GM23338 (cell line): ENCODE data around the gene FAXDC2. TPM values are rescaled to one million over a fixed set of nuclear protein-coding genes. Genes with fewer than 3 reads are reported as not detected.

Experiments used
- ATAC-seq: fragments of 200-7000 bp; cut with Tn5 transposase; 3 replicates; pipeline ENCODE4 v1.9.1; 2020
- DNase-seq: peaks from one replicate; pipeline ENCODE4 v3.0.0-alpha.2; 2015; ENCODE audit warnings: low spot score
- H2AFZ ChIP-seq: fragments of 200-600 bp; sonication (generic); 2 replicates; pipeline ENCODE4 v1.8.0; 2016; ENCODE audit warnings: antibody characterized with exemption, mild to moderate bottlenecking, moderate library complexity
- H3F3A ChIP-seq: fragments of 200-600 bp; sonication (generic); replicated peaks from 2 replicates; pipeline ENCODE4 v1.8.0; 2017; ENCODE audit warnings: antibody characterized with exemption, mixed run types, low read depth
- H3K27ac ChIP-seq: fragments of 200-600 bp; sonication (generic); 2 replicates; pipeline ENCODE4 v1.6.1; 2016; ENCODE audit warnings: low read depth
- H3K27me3 ChIP-seq: fragments of 200-600 bp; sonication (generic); 2 replicates; pipeline ENCODE4 v1.8.0; 2016; ENCODE audit warnings: mild to moderate bottlenecking, mixed run types, moderate library complexity; ENCODE audit not compliant: insufficient read depth
- H3K36me3 ChIP-seq: fragments of 200-600 bp; sonication (generic); 2 replicates; pipeline ENCODE4 v1.8.0; 2016; ENCODE audit warnings: mild to moderate bottlenecking; ENCODE audit not compliant: insufficient read depth
- H3K4me1 ChIP-seq: fragments of 200-600 bp; sonication (generic); 2 replicates; pipeline ENCODE4 v1.8.0; 2016; ENCODE audit warnings: mild to moderate bottlenecking, moderate library complexity; ENCODE audit not compliant: insufficient read depth
- H3K4me2 ChIP-seq: fragments of 200-600 bp; sonication (generic); 2 replicates; pipeline ENCODE4 v1.7.1; 2017; ENCODE audit warnings: mixed run types
- H3K4me3 ChIP-seq: fragments of 200-600 bp; sonication (generic); 2 replicates; pipeline ENCODE4 v1.6.1; 2016; ENCODE audit warnings: mixed run types
- H3K79me2 ChIP-seq: fragments of 200-600 bp; sonication (generic); replicated peaks from 2 replicates; pipeline ENCODE4 v1.8.0; 2017; ENCODE audit warnings: mild to moderate bottlenecking; ENCODE audit not compliant: insufficient read depth
- H3K9me2 ChIP-seq: fragments of 200-600 bp; sonication (generic); 2 replicates; pipeline ENCODE4 v1.8.0; 2017; ENCODE audit not compliant: insufficient read depth
- H4K20me1 ChIP-seq: fragments of 200-600 bp; sonication (generic); replicated peaks from 2 replicates; pipeline ENCODE4 v1.8.0; 2017; ENCODE audit warnings: mild to moderate bottlenecking; ENCODE audit not compliant: insufficient read depth
- H3K27ac Mint-ChIP-seq: 2 replicates; pipeline ENCODE4 v1.8.0; 2020; ENCODE audit warnings: inconsistent platforms, mild to moderate bottlenecking, moderate library complexity, mixed read lengths
- H3K27me3 Mint-ChIP-seq: 3 replicates; pipeline ENCODE4 v1.8.0; 2022; ENCODE audit warnings: low read depth, mild to moderate bottlenecking, moderate library complexity, mixed read lengths, inconsistent platforms; ENCODE audit not compliant: insufficient read depth, poor library complexity
- H3K36me3 Mint-ChIP-seq: 3 replicates; pipeline ENCODE4 v1.8.0; 2021; ENCODE audit warnings: low read depth, mild to moderate bottlenecking, inconsistent platforms, moderate library complexity, mixed read lengths
- H3K4me1 Mint-ChIP-seq: 3 replicates; pipeline ENCODE4 v1.8.0; 2020; ENCODE audit warnings: mild to moderate bottlenecking, inconsistent platforms, mixed read lengths
- H3K4me3 Mint-ChIP-seq: 3 replicates; pipeline ENCODE4 v1.8.0; 2021; ENCODE audit warnings: moderate library complexity, mild to moderate bottlenecking, inconsistent platforms, mixed read lengths
- H3K9me3 Mint-ChIP-seq: 3 replicates; pipeline ENCODE4 v1.8.0; 2020; ENCODE audit warnings: moderate library complexity, mild to moderate bottlenecking, inconsistent platforms, mixed read lengths
- ZNF331 ChIP-seq: fragments of 250-450 bp; sonication (Bioruptor Pico); IDR thresholded peaks from 2 replicates; pipeline ENCODE4 v1.5.0; 2020; ENCODE audit warnings: low read depth, mild to moderate bottlenecking, moderate library complexity
- polyA plus RNA-seq: library from polyadenylated mRNA; unstranded; fragments of >200 nt; fragmentation: Nextera tagmentation; extraction: Ambion mirVana; gene quantifications from 2 replicates; pipeline ENCODE4 v1.2.1, GENCODE V29; 2016
- total RNA-seq: library from RNA; depleted of rRNA; stranded (reverse); fragments of >200 nt; shearing (Covaris generic); gene quantifications from 2 replicates; pipeline ENCODE4 v1.2.3, GENCODE V29; 2014
- TF ChIP-seq, protein P1 (sequence below): fragments of 250-450 bp; sonication (Bioruptor Pico); IDR thresholded peaks from 2 replicates; pipeline ENCODE4 v1.5.0; 2020; ENCODE audit warnings: mild to moderate bottlenecking, moderate library complexity
- TF ChIP-seq, protein P2 (sequence below): IDR thresholded peaks from one replicate; pipeline ENCODE4 v1.6.1; 2018; ENCODE audit warnings: antibody characterized with exemption; ENCODE audit not compliant: unreplicated experiment
- TF ChIP-seq, protein P3 (sequence below): IDR thresholded peaks from 2 replicates; pipeline ENCODE4 v1.6.1; 2016; ENCODE audit warnings: antibody characterized with exemption

Gene FAXDC2
- total and polyA plus RNA-seq, 2 experiments from 2014 or later = 4.0 to 4.6 TPM

DNA sequence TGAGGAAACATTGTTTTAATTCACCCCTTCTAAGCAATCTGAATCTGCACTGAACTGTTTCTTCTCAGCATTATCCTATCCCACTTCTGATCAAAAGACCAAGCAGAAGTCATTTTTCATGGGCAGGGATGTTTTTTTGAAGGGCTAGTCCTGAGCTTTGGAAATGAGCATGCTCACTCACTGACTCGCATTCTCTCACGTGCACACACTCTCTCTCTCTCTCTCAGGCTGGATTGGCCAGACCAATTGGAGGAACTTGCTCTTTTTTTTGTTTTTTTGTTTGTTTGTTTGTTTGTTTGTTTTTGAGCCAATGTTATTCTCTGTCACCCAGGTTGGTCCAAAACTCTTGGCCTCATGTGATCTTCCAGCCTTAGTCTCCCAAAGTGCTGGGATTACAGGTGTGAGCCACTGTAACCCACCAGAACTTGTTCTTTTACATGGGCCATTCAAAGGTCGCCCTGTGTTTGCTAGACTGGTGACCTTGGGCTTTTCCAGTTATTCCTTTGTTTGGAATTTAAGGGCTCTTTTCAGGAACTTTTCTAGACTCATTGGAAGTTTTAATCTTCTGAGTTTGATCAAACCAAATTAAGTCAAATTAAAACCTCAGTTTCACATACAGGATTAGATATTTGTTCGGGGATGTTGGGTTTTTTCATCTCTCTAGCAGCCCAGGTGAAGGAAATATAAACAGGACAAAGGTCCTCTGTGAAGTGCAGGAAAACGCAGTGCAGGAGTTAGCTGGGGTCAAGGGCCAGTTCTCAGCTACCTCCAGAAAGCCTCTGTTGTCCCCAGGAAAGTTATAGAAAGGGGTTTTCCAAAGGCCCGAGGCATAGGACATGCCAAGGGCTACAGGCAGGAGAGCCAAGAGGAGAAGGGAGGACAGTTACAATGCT is 13.1 kb downstream of the FAXDC2 start (continued):
- TF ChIP-seq, protein P1, sequence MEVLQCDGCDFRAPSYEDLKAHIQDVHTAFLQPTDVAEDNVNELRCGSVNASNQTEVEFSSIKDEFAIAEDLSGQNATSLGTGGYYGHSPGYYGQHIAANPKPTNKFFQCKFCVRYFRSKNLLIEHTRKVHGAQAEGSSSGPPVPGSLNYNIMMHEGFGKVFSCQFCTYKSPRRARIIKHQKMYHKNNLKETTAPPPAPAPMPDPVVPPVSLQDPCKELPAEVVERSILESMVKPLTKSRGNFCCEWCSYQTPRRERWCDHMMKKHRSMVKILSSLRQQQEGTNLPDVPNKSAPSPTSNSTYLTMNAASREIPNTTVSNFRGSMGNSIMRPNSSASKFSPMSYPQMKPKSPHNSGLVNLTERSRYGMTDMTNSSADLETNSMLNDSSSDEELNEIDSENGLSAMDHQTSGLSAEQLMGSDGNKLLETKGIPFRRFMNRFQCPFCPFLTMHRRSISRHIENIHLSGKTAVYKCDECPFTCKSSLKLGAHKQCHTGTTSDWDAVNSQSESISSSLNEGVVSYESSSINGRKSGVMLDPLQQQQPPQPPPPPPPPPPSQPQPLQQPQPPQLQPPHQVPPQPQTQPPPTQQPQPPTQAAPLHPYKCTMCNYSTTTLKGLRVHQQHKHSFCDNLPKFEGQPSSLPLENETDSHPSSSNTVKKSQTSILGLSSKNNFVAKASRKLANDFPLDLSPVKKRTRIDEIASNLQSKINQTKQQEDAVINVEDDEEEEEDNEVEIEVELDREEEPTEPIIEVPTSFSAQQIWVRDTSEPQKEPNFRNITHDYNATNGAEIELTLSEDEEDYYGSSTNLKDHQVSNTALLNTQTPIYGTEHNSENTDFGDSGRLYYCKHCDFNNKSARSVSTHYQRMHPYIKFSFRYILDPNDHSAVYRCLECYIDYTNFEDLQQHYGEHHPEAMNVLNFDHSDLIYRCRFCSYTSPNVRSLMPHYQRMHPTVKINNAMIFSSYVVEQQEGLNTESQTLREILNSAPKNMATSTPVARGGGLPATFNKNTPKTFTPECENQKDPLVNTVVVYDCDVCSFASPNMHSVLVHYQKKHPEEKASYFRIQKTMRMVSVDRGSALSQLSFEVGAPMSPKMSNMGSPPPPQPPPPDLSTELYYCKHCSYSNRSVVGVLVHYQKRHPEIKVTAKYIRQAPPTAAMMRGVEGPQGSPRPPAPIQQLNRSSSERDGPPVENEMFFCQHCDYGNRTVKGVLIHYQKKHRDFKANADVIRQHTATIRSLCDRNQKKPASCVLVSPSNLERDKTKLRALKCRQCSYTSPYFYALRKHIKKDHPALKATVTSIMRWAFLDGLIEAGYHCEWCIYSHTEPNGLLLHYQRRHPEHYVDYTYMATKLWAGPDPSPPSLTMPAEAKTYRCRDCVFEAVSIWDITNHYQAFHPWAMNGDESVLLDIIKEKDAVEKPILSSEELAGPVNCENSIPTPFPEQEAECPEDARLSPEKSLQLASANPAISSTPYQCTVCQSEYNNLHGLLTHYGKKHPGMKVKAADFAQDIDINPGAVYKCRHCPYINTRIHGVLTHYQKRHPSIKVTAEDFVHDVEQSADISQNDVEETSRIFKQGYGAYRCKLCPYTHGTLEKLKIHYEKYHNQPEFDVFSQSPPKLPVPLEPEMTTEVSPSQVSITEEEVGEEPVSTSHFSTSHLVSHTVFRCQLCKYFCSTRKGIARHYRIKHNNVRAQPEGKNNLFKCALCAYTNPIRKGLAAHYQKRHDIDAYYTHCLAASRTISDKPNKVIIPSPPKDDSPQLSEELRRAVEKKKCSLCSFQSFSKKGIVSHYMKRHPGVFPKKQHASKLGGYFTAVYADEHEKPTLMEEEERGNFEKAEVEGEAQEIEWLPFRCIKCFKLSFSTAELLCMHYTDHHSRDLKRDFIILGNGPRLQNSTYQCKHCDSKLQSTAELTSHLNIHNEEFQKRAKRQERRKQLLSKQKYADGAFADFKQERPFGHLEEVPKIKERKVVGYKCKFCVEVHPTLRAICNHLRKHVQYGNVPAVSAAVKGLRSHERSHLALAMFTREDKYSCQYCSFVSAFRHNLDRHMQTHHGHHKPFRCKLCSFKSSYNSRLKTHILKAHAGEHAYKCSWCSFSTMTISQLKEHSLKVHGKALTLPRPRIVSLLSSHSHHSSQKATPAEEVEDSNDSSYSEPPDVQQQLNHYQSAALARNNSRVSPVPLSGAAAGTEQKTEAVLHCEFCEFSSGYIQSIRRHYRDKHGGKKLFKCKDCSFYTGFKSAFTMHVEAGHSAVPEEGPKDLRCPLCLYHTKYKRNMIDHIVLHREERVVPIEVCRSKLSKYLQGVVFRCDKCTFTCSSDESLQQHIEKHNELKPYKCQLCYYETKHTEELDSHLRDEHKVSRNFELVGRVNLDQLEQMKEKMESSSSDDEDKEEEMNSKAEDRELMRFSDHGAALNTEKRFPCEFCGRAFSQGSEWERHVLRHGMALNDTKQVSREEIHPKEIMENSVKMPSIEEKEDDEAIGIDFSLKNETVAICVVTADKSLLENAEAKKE (CRISPR knock-in tag) = no peak

DNA sequence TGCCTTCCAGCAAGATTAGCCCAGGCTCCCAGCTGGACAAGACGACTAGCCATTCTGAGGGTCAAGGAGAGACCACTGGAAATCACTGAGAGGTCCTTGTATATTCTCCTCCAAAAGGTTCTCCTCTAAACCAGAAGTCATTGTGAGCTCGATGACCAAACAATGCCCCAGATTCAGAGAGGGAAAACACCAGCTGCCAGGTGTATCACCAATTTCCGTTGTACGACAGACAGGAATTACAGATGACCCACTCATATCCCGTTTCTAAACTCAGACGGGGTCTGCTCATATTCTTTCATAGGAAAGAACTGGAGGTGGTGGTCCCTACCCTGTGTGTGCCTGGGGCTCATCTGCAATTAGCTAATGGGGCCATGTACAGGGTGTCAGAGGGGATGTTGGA is 14.2 kb downstream of the FAXDC2 start:
- Histone ChIP-seq H3K36me3 (peaks cover 3% of the 10 kb centered on the region; the same call in 1 of the 2 replicates), H3K4me2 (no peak overlapping the region), H3K4me3 (no peak overlapping the region), H4K20me1 (no peaks in the 10 kb centered on the region), H3K27me3 (no peaks in the 10 kb centered on the region), H3K9me2 (no peaks in the 10 kb centered on the region), H3K79me2 (no peaks in the 10 kb centered on the region), H2AFZ (no peak overlapping the region), H3F3A (no peaks in the 10 kb centered on the region), H3K27ac (no peak overlapping the region), H3K4me1 (no peaks in the 10 kb centered on the region)
- H3K4me3 Mint-ChIP-seq = no peak overlapping the region
- no peak overlapping the region for H3K27ac Mint-ChIP-seq
- H3K9me3 Mint-ChIP-seq = no peaks in the 10 kb centered on the region
- peaks cover 2% of the 10 kb centered on the region for H3K27me3 Mint-ChIP-seq
- H3K36me3 Mint-ChIP-seq = peaks cover 6% of the 10 kb centered on the region; the same call in 1 of the 3 replicates
- ATAC-seq = no peak
- peaks cover 5% of the 10 kb centered on the region; the same call in 2 of the 3 replicates for H3K4me1 Mint-ChIP-seq
- no peak for DNase-seq
- TF ChIP-seq, protein P2, sequence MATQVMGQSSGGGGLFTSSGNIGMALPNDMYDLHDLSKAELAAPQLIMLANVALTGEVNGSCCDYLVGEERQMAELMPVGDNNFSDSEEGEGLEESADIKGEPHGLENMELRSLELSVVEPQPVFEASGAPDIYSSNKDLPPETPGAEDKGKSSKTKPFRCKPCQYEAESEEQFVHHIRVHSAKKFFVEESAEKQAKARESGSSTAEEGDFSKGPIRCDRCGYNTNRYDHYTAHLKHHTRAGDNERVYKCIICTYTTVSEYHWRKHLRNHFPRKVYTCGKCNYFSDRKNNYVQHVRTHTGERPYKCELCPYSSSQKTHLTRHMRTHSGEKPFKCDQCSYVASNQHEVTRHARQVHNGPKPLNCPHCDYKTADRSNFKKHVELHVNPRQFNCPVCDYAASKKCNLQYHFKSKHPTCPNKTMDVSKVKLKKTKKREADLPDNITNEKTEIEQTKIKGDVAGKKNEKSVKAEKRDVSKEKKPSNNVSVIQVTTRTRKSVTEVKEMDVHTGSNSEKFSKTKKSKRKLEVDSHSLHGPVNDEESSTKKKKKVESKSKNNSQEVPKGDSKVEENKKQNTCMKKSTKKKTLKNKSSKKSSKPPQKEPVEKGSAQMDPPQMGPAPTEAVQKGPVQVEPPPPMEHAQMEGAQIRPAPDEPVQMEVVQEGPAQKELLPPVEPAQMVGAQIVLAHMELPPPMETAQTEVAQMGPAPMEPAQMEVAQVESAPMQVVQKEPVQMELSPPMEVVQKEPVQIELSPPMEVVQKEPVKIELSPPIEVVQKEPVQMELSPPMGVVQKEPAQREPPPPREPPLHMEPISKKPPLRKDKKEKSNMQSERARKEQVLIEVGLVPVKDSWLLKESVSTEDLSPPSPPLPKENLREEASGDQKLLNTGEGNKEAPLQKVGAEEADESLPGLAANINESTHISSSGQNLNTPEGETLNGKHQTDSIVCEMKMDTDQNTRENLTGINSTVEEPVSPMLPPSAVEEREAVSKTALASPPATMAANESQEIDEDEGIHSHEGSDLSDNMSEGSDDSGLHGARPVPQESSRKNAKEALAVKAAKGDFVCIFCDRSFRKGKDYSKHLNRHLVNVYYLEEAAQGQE = no peak
- TF ChIP-seq, protein P3, sequence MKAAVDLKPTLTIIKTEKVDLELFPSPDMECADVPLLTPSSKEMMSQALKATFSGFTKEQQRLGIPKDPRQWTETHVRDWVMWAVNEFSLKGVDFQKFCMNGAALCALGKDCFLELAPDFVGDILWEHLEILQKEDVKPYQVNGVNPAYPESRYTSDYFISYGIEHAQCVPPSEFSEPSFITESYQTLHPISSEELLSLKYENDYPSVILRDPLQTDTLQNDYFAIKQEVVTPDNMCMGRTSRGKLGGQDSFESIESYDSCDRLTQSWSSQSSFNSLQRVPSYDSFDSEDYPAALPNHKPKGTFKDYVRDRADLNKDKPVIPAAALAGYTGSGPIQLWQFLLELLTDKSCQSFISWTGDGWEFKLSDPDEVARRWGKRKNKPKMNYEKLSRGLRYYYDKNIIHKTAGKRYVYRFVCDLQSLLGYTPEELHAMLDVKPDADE = no peak
- no peak for TF ChIP-seq ZNF331
